ENCODE measurements around the gene CDK2AP2.

- TF ChIP-seq EZH2 (IDR thresholded peaks at IDR 0.05; ENCODE audit: borderline replicate concordance, control insufficient read depth, low read depth, low read length) = no peak
- TF ChIP-seq POLR2A (IDR thresholded peaks at IDR 0.05; ENCODE audit: low read depth, low read length) = no peak; the same call in 1 of the 2 replicates
- TF ChIP-seq REST (IDR thresholded peaks at IDR 0.05; ENCODE audit: low read depth, low read length) = no peak
- no peak for TF ChIP-seq MAX (IDR thresholded peaks at IDR 0.05; ENCODE audit: low read depth, low read length)
- TF ChIP-seq ZZZ3 (IDR thresholded peaks at IDR 0.05; ENCODE audit: control insufficient read depth, insufficient read length, low read depth) = no peak
- TF ChIP-seq WRNIP1 (IDR thresholded peaks at IDR 0.05; ENCODE audit: borderline replicate concordance, low read depth, low read length) = no peak
- TF ChIP-seq SIN3A (IDR thresholded peaks at IDR 0.05; ENCODE audit: low read depth, low read length) = no peak
- no peak for TF ChIP-seq POLR2AphosphoS2 (IDR thresholded peaks at IDR 0.05; ENCODE audit: low read depth, low read length)
- TF ChIP-seq CTCF (IDR thresholded peaks at IDR 0.05 in 2 of 3, conservative IDR thresholded peaks at IDR 0.05 in 1 of 3; ENCODE audit: control insufficient read depth in 2 of 3, extremely low read depth in 1 of 3, insufficient read depth in 1 of 3, low read depth in 3 of 3, low read length in 3 of 3) = no peak
These were observed 17.9 kb downstream of the CDK2AP2 start for GRCh38 chr11:67489885-67490726.

All from GM12878 (cell line).